ENCODE measurements around the gene CCDC9. TPM values are rescaled to one million over a fixed set of nuclear protein-coding genes. Genes with fewer than 3 reads are reported as not detected.

Gene CCDC9
- 10 to 100 TPM; 31.6 to 33.5 TPM for total RNA-seq
- long read RNA-seq, donor 1, partial matches to known transcripts = 0 of 5 reads
- long read RNA-seq, donor 1, other reads (novel, unspliced or antisense) = 4 of 5 reads
- long read RNA-seq, donor 2, partial matches to known transcripts = 2 of 3 reads
- long read RNA-seq, donor 2, other reads (novel, unspliced or antisense) = 1 of 3 reads

- intact Hi-C loops (cut with DNase I) = no loop called here
- DNase-seq (ENCODE audit: low spot score) = peak; percentile 99
Observed at GRCh38 chr19:47255879-47256692, at the start of gene CCDC9. CCDC9 (plus strand) TSS chr19:47256525; CDS start chr19:47258401, 1,876 bp downstream.

GRCh38 chr19:47209319-47210179 lies 46.8 kb upstream of the CCDC9 start:
- no peak for DNase-seq (ENCODE audit: low spot score)
- intact Hi-C loops (cut with DNase I) = loop anchor here in 1 of 2 donors (2.0 kb wide), 1 partner anchor 39 kb away; no protein-coding TSS in a partner anchor

DNA sequence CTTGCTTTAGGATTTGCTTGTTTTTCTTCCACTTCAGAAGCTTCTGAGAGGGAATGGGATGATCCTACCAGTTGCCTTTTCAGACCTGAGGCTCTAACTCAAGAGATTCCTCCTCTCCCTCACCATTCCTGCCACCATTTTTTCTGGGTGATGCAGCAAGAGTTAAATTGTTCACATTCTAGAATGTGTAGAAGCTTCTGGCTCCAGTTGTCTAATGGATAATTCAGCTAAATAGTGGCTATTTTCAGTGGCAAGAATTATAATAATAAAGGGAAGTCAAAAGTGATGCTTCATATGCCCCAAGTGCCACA lies 46.2 kb upstream of the CCDC9 start:
- intact Hi-C loops (cut with DNase I) = loop anchor here in 1 of 2 donors (2.0 kb wide), 1 partner anchor 39 kb away; no protein-coding TSS in a partner anchor

DNA sequence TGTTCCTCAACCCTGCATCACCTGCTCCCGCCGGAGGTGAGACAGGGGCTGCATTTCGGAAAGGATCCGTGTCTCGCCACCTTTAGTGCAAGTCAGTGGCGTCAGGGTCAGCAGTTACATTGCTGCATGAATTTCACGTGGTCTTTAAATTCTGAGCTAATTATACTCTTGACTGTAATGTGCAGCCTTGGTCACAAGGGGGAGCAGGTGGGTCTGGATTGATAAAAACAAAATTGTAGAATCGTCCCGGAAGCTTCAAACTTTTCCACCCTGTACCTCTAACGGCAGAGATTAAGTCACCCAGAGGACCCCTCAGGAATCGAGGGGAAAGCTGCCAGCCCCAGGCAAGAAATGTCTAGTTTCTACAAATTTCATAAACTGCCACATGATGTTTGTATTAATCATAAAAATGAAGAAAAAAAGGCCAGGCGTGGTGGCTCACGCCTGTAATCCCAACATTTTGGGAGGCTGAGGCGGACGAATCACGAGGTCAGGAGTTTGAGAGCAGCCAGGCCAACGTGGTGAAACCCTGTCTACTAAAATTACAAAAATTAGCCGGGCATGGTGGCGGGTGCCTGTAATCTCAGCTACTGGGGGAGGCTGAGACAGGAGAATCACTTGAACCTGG lies 45.5 kb upstream of the CCDC9 start:
- intact Hi-C loops (cut with DNase I) = loop anchor here in 1 of 2 donors (2.0 kb wide), 1 partner anchor 38 kb away; no protein-coding TSS in a partner anchor
- DNase-seq (ENCODE audit: low spot score) = no peak

More for the DNA sequence above, 46.2 kb upstream of the CCDC9 start:
- no peak for DNase-seq (ENCODE audit: low spot score)

DNA sequence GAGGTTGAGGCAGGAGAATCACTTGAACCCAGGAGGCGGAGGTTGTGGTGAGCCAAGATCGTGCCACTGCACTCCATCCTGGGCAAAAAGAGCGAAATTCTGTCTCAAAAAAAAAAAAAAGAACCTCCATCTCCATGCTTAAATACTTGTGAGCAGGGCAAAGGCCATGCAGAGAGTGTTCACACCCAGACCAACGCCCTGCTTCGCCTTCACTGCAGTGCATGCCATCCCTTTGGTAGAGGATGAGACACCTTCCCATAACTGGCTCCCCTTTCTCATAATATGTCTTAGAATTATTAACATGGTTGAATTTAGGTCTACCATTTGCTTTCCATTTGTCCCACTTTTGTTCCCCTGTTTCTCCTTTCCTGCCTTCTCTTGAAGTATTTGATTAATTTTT lies 40.7 kb upstream of the CCDC9 start:
- no peak for DNase-seq (ENCODE audit: low spot score)
- intact Hi-C loops (cut with DNase I) = no loop called here

DNA sequence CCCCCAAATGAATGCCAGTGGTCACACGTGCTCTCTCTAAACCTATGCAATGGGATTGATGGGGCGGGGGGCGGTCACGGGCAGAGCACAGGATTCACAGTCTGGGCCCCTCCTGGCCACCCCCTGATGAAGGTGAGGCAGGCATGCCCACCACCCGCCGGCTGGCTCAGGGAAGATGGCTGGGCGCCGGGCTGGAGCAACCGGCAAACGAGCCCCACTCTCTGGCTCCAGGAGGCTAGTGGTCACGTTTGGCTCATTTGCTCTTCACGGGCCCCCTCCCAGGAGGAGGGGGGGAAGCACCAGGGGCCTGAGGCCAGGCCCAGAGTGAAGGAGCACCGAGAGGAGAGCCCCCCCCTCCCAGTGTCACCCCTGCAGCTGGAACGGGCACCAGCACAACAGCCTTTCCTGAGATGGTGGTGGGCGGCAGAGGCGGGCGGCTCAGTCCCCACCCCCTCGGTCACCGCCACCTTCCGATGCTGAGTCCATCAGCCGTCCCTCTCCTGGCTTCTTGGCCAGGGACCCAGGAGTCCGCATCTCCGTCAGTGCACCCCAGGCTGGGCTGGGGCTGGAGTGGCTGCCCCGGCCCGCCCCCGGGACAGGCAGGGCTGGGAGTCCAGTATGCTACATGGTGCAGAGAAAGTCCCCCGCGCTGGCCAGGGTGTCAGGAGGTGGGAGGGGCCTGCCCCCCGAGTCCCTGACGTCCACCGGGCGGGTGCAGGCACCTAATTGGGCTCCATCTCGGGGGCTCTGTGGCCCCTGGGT lies 35.1 kb upstream of the CCDC9 start:
- intact Hi-C loops (cut with DNase I) = loop anchor here in 1 of 2 donors (10.0 kb wide), 1 partner anchor 66 kb away; no protein-coding TSS in a partner anchor
- no peak for DNase-seq (ENCODE audit: low spot score)

GRCh38 chr19:47221890-47222289 lies 34.4 kb upstream of the CCDC9 start:
- DNase-seq (ENCODE audit: low spot score) = no peak
- intact Hi-C loops (cut with DNase I) = loop anchor here in 1 of 2 donors (10.0 kb wide), 1 partner anchor 67 kb away; no protein-coding TSS in a partner anchor

DNA sequence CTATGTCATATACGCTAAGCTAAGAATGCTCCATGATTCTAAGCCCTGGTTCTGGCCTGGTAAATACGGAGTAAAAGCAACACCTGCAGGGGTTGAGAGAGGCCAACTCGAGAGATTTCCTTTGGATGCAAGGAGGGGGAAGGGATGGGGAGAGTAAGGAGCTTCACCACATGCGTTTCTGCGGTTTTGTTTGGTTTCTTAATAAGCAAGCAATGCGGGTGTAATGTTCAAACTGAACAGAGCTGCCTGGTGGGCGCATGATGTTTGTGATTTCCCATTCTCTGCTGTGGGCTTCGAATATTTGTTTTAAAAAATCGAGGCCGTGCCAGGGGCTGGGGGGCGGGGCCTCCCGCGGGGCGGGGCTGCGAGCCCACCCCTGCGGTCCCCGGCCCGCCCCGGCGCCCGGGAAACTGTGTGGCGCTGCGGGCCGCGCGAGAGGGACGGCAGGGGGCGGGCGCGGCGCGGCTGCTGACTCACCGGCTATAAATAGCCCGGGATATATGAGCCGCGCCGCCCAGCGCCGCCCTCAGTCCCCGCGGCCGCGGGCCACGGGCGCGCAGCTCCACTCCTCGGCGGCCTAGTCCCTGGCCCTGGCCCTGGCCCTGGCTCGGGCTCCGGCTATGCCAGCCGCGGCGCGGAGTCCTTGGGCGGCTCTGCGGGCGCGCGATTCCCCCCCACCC lies 30.4 kb upstream of the CCDC9 start:
- intact Hi-C loops (cut with DNase I) = loop anchor here in 1 of 2 donors (10.0 kb wide), 1 partner anchor 71 kb away; no protein-coding TSS in a partner anchor
- peak; percentile 96 for DNase-seq (ENCODE audit: low spot score)

- DNase-seq (ENCODE audit: low spot score) = peak; percentile 95
- intact Hi-C loops (cut with DNase I) = loop anchor here in 1 of 2 donors (10.0 kb wide), 1 partner anchor 72 kb away; no protein-coding TSS in a partner anchor
Observed at GRCh38 chr19:47226426-47227351, 29.6 kb upstream of the CCDC9 start.

GRCh38 chr19:47227352-47228167 lies 28.8 kb upstream of the CCDC9 start:
- intact Hi-C loops (cut with DNase I) = loop anchor here in 1 of 2 donors (10.0 kb wide), 1 partner anchor 73 kb away; no protein-coding TSS in a partner anchor
- DNase-seq (ENCODE audit: low spot score) = peak; percentile 97

GRCh38 chr19:47228168-47228936 lies 28.0 kb upstream of the CCDC9 start:
- peak; percentile 84 for DNase-seq (ENCODE audit: low spot score)
- intact Hi-C loops (cut with DNase I) = loop anchor here in 1 of 2 donors (10.0 kb wide), 1 partner anchor 74 kb away; no protein-coding TSS in a partner anchor

DNA sequence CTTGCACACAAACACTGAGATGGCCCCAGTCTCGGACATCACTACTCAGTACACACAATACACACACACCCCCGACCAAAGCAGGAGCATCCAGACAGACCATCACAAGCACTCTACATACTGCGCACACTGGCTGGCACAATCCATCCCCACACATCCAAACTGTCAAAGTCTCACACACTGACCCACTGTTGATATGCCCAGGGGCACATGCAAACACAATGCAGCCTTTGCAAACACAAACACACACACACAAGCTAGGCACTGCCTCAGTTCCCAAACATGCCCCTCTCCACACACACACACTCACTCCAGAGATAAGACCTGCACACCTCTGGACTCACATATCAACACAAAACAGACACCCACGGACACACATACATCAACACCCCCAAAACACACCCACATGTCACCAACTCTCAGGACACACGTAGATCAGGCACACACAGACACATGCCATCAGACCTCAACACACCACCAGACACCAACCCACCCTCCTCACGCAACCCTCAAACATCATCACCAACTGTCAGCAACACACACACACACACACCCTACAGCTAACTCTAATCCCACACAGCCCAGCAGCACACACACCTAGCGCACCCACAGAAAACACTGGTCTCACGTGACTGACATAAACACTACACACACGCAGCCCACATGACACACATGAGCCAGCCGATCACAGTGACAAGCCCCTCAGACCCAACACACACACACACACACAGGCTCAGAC lies 27.2 kb upstream of the CCDC9 start:
- intact Hi-C loops (cut with DNase I) = loop anchor here in 1 of 2 donors (10.0 kb wide), 1 partner anchor 74 kb away; no protein-coding TSS in a partner anchor

GRCh38 chr19:47229676-47230053 lies 26.7 kb upstream of the CCDC9 start:
- intact Hi-C loops (cut with DNase I) = loop anchor here in 1 of 2 donors (10.0 kb wide), 1 partner anchor 75 kb away; no protein-coding TSS in a partner anchor
- DNase-seq (ENCODE audit: low spot score) = no peak

More for the DNA sequence above, 27.2 kb upstream of the CCDC9 start:
- DNase-seq (ENCODE audit: low spot score) = no peak
